ENCODE measurements around the gene PCNX2.

- TF ChIP-seq POLR2AphosphoS5 (IDR thresholded peaks at IDR 0.05) = no peak
- TF ChIP-seq POLR2A (IDR thresholded peaks at IDR 0.05) = no peak
Measured at GRCh38 chr1:233060461-233060994, 235.0 kb downstream of the PCNX2 start.

All from sigmoid colon (tissue), 4 donors.